Stimulated activated CD8-positive, alpha-beta memory T cell treated with anti-CD3 and anti-CD28 coated beads, Interleukin-4, amount 100 ng/mL, for 4 hours (primary cell): ENCODE measurements around the gene LTC4S.
A peak's percentile ranks its signal among the peaks of the same experiment; 100 is the strongest.
"Not testable (repeated sequence)": the region's sequence is repeated elsewhere in the genome, so short reads cannot be mapped to it uniquely, and the experiment has no call there.

Experiments
- DNase-seq, 2 donors: peaks; one replicate each; pipeline ENCODE4 v3.0.0-alpha.2; 2020; ENCODE audit warnings: low read depth in 2 of 2, low spot score in 1 of 2

The LTC4S gene

GRCh38 chr5:179793468-179794139, at the start of gene LTC4S:
TSS of gene LTC4S (plus strand) at chr5:179793986. CDS start at chr5:179794081, 95 bp downstream.
- no peak for DNase-seq

- not testable (repeated sequence) for DNase-seq
Measured at GRCh38 chr5:179744106-179744505, 49.7 kb upstream of the LTC4S start.

DNA sequence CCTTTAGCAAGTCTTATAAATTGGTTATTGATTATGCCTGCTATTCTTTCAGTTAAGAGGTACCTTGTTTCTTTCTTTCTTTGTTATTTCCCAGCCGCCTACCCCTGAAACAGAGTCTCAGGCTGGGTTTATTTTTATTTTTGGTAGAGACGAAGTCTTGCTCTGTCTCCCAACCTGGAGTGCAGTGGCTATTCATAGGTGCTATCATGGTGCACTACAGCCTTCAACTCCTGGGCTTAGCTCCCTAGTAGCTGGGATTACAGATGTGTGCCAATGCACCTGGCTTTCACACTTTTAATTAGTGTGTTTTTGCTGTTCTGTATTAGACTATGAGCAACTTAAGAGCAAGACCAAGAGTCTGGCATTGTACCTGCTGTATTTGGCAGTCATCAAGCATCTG, 46.9 kb upstream of the LTC4S start:
- no peak for DNase-seq

GRCh38 chr5:179747811-179748210, 46.0 kb upstream of the LTC4S start:
- no peak for DNase-seq

- DNase-seq: no peak
Measured at GRCh38 chr5:179749857-179750508, 43.8 kb upstream of the LTC4S start.

DNA sequence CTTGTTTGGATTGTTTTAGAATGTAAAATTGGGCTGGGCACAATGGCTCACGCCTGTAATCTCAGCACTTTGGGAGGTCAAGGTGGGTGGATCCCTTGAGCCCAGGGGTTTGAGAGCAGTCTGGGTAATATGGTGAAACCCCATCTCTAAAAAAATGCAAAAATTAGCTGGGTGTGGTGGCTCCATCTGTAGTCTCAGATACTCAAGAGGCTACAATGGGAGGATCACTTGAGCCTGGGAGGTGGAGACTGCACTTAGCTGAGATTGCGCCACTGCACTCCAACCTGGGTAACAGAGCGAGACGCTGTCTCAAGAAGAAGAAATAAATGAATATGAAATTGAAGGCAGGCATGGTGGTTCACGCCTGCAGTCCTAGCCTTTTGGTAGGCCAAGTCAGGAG, 39.8 kb upstream of the LTC4S start:
- no peak for DNase-seq

GRCh38 chr5:179755022-179755421, 38.8 kb upstream of the LTC4S start:
- no peak for DNase-seq

DNA sequence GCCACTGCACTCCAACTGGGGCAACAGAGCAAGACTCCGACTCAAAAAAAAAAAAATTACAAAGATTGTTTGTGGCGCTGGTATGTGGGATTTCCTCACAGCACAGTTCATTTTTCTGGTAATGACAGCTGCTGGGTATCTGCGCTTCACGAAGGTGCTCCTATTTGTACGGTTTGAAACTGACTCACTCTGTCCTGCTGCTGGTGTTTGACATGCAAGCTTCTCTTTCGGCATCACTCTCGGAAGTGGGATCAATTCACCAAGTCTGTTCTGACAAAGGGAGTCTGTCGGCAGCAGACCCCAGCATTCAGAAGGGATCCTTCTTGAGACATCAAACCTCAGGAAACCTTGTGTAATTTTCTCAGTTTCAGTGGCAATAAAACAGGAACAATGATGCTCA, 34.8 kb upstream of the LTC4S start:
- DNase-seq: no peak

DNA sequence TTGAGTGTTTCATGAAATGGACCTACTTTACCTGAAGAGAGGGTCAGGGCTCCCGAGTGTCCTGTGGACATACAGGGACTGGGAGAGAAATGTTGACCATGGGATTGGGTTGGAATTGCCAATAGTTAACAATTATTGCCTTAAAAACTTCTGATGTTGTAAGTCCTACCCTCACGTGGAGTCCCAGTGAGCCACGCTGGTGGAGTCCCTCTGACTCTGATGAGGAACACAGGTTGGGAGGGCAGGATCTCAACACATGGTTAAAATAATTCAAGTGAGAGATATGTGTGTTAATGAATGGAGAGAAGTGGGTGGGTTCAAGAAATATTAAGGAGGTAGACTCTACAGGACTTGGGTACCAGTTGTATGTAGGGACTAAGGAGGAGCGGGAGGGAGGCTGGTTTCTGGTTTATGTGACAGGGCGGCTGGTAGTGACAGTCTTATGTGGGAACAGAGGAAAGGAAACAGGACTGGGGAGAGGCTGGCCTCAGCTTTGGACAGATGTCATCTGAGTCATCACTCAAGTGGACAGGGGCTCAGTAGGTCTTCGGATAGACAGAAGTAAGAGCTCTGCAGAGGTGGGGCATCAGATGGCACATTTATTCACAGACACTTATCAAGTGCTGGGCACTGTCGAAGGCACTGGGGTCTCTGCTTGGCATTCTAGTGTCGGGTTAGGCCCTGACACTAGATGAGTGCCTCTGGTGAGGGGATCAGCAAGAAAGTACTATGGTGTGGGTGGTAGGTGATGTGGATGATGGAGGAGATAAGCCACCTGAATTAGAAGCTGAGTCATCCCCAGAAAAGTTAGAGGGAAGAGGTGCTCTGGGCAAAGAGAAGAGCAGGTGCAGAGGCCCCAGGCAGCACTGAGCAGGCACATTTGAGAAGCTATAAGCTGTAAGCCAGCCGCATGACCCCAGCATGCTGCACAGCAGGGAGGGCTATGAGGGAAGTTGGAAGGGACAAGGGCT, 33.9 kb upstream of the LTC4S start:
- DNase-seq: no peak

DNA sequence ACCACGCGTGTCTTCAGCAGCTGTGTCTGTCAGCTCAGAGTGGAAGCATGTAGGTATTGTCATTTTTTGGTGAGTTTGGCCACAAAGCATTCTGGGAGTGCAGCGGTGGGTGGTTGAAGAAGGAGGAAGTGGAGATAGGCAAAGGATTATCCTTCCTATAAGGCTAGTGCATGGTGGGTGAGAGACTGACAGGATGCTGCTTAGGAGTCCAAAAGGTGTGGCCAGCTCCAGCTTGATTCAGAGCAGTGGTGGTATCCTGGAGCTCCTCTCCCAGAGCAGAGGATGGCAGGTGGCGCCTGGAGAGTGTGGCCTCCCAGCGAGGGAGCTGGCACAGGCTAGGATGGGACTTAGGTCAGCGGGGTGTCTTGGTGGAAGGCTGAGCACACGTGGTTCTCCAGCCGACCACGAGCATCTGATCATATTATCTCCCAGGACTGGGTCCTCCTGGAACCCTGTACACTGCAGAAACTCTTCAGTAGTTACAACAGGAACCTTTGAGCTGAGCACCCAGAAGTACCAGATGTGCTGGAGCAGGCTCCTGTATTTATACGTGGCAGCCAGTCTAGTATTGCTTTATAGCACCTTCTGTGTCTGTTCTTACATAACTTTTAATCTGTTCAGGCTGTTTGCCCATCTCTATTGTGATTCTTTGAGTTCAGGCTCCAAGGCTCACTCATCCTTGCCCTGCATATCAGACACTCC, 31.6 kb upstream of the LTC4S start:
- DNase-seq: no peak

GRCh38 chr5:179762781-179763176, 31.0 kb upstream of the LTC4S start:
- DNase-seq: no peak

- DNase-seq: peak in 1 of 2 donors; percentile 4
Measured at GRCh38 chr5:179763215-179763945, 30.4 kb upstream of the LTC4S start.

GRCh38 chr5:179764056-179764455, 29.7 kb upstream of the LTC4S start:
- no peak for DNase-seq

GRCh38 chr5:179765400-179765799, 28.4 kb upstream of the LTC4S start:
- no peak for DNase-seq

- DNase-seq: no peak
Measured at GRCh38 chr5:179766021-179766725, 27.6 kb upstream of the LTC4S start.

DNA sequence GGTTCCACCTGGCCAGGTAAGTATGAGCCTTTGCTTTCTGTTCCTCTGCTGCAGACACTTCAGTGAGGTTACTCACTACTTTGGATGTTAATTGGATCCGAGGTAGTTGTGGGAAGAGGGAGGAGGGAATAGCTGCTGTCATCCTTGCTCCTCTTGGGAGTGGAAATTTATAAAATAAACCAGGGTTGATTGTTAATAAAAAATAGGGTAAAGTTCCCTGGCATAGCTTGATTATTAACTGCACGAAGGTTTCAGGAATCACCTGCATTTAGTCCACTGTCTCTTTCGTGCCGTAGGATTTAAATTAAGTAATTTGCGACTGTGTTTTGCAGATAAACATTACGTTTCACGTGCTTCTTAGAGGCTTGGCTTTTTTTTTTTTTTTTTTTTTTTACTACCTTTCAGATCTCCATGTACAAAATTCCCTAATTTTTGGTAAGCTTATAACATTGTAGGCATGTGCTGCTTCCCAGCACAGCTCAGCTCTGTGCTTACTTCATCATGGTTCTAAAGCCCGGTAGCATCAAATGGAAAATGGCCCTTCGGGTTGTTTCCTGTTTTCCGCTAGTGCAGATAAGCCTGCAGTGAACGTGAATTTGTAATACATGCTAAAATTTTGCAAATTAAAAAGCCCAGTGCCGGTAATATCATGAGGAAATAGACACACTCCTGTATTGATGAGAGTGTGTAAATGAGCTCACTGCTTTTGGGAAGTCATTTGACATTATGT, 26.9 kb upstream of the LTC4S start:
- DNase-seq: no peak

DNA sequence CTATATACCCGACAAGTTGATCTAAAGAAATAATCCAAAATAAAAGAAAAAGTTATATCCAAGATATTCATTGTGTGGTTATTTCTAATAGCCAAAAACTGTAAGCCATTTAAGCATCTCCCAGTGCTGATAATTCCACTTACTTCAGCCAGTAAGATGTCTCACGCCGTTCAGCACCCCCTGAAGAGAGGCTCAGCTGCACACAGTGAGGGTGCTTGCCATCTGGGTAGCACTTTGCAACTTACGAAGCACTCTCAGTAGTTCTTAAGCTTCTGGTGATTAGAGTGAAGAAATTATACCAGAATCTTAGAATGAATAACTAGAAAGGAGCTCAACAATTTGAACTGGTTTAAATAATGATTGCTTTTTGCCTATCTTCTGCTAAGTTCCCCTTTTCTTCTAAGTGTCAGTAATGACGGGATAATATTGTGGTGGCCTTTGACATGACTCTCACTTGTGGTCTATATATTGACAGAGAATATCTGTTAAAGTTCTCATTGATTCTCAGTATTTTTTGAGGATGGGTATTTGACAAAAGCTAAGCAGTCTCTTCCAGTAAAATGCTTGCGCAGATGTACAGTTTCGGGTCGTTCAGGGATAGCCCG, 26.2 kb upstream of the LTC4S start:
- no peak for DNase-seq

- no peak for DNase-seq
Measured at GRCh38 chr5:179768326-179769085, 25.3 kb upstream of the LTC4S start.
